ENCODE data around the gene SCARB1. TPM values are rescaled to one million over a fixed set of nuclear protein-coding genes. Genes with fewer than 3 reads are reported as not detected.

The SCARB1 gene
- total and polyA plus RNA-seq, 2 of the 13 experiments (the other 11 are each of a cell fraction or from before 2014, with no cell fraction given), result 63.4 to 160 TPM

- TF ChIP-seq, protein P1, sequence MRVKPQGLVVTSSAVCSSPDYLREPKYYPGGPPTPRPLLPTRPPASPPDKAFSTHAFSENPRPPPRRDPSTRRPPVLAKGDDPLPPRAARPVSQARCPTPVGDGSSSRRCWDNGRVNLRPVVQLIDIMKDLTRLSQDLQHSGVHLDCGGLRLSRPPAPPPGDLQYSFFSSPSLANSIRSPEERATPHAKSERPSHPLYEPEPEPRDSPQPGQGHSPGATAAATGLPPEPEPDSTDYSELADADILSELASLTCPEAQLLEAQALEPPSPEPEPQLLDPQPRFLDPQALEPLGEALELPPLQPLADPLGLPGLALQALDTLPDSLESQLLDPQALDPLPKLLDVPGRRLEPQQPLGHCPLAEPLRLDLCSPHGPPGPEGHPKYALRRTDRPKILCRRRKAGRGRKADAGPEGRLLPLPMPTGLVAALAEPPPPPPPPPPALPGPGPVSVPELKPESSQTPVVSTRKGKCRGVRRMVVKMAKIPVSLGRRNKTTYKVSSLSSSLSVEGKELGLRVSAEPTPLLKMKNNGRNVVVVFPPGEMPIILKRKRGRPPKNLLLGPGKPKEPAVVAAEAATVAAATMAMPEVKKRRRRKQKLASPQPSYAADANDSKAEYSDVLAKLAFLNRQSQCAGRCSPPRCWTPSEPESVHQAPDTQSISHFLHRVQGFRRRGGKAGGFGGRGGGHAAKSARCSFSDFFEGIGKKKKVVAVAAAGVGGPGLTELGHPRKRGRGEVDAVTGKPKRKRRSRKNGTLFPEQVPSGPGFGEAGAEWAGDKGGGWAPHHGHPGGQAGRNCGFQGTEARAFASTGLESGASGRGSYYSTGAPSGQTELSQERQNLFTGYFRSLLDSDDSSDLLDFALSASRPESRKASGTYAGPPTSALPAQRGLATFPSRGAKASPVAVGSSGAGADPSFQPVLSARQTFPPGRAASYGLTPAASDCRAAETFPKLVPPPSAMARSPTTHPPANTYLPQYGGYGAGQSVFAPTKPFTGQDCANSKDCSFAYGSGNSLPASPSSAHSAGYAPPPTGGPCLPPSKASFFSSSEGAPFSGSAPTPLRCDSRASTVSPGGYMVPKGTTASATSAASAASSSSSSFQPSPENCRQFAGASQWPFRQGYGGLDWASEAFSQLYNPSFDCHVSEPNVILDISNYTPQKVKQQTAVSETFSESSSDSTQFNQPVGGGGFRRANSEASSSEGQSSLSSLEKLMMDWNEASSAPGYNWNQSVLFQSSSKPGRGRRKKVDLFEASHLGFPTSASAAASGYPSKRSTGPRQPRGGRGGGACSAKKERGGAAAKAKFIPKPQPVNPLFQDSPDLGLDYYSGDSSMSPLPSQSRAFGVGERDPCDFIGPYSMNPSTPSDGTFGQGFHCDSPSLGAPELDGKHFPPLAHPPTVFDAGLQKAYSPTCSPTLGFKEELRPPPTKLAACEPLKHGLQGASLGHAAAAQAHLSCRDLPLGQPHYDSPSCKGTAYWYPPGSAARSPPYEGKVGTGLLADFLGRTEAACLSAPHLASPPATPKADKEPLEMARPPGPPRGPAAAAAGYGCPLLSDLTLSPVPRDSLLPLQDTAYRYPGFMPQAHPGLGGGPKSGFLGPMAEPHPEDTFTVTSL (CRISPR knock-in tag; IDR thresholded peaks at IDR 0.05; ENCODE audit: borderline replicate concordance), result no peak
- TF ChIP-seq THAP9 (CRISPR knock-in tag; IDR thresholded peaks at IDR 0.05; ENCODE audit: borderline replicate concordance), result no peak; the same call in 1 of the 2 replicates
- no peak for TF ChIP-seq CBFB (CRISPR knock-in tag; IDR thresholded peaks at IDR 0.05)
- TF ChIP-seq JARID2 (CRISPR knock-in tag; IDR thresholded peaks at IDR 0.05; ENCODE audit: insufficient replicate concordance), result no peak
- TF ChIP-seq KAT7 (CRISPR knock-in tag; IDR thresholded peaks at IDR 0.05; ENCODE audit: borderline replicate concordance), result no peak
- TF ChIP-seq TCF12 (IDR thresholded peaks at IDR 0.05), result no peak
- no peak for TF ChIP-seq TCF12 (CRISPR knock-in tag; IDR thresholded peaks at IDR 0.05)
- TF ChIP-seq PLRG1 (conservative IDR thresholded peaks at IDR 0.05), result no peak
- TF ChIP-seq FOXK2 (IDR thresholded peaks at IDR 0.05), result no peak
- TF ChIP-seq RXRA (CRISPR knock-in tag; IDR thresholded peaks at IDR 0.05), result peak; percentile 72; the same call in 1 of the 2 replicates
- TF ChIP-seq MAFG (CRISPR knock-in tag; IDR thresholded peaks at IDR 0.05), result no peak
- TF ChIP-seq, protein P2, sequence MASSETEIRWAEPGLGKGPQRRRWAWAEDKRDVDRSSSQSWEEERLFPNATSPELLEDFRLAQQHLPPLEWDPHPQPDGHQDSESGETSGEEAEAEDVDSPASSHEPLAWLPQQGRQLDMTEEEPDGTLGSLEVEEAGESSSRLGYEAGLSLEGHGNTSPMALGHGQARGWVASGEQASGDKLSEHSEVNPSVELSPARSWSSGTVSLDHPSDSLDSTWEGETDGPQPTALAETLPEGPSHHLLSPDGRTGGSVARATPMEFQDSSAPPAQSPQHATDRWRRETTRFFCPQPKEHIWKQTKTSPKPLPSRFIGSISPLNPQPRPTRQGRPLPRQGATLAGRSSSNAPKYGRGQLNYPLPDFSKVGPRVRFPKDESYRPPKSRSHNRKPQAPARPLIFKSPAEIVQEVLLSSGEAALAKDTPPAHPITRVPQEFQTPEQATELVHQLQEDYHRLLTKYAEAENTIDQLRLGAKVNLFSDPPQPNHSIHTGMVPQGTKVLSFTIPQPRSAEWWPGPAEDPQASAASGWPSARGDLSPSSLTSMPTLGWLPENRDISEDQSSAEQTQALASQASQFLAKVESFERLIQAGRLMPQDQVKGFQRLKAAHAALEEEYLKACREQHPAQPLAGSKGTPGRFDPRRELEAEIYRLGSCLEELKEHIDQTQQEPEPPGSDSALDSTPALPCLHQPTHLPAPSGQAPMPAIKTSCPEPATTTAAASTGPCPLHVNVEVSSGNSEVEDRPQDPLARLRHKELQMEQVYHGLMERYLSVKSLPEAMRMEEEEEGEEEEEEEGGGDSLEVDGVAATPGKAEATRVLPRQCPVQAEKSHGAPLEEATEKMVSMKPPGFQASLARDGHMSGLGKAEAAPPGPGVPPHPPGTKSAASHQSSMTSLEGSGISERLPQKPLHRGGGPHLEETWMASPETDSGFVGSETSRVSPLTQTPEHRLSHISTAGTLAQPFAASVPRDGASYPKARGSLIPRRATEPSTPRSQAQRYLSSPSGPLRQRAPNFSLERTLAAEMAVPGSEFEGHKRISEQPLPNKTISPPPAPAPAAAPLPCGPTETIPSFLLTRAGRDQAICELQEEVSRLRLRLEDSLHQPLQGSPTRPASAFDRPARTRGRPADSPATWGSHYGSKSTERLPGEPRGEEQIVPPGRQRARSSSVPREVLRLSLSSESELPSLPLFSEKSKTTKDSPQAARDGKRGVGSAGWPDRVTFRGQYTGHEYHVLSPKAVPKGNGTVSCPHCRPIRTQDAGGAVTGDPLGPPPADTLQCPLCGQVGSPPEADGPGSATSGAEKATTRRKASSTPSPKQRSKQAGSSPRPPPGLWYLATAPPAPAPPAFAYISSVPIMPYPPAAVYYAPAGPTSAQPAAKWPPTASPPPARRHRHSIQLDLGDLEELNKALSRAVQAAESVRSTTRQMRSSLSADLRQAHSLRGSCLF (CRISPR knock-in tag; IDR thresholded peaks at IDR 0.05; ENCODE audit: borderline replicate concordance), result no peak
- TF ChIP-seq, protein P3, sequence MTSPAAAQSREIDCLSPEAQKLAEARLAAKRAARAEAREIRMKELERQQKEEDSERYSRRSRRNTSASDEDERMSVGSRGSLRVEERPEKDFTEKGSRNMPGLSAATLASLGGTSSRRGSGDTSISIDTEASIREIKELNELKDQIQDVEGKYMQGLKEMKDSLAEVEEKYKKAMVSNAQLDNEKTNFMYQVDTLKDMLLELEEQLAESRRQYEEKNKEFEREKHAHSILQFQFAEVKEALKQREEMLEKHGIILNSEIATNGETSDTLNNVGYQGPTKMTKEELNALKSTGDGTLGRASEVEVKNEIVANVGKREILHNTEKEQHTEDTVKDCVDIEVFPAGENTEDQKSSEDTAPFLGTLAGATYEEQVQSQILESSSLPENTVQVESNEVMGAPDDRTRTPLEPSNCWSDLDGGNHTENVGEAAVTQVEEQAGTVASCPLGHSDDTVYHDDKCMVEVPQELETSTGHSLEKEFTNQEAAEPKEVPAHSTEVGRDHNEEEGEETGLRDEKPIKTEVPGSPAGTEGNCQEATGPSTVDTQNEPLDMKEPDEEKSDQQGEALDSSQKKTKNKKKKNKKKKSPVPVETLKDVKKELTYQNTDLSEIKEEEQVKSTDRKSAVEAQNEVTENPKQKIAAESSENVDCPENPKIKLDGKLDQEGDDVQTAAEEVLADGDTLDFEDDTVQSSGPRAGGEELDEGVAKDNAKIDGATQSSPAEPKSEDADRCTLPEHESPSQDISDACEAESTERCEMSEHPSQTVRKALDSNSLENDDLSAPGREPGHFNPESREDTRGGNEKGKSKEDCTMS (CRISPR knock-in tag; conservative IDR thresholded peaks at IDR 0.05), result no peak
Measured at GRCh38 chr12:124828264-124829007, 35.2 kb downstream of the SCARB1 start (continued).
